Vagina (tissue), 2 donors: ENCODE measurements around the gene NEU4.

ENCODE experiments used
- POLR2A ChIP-seq, 2 donors: fragments of 450-650 bp; IDR thresholded peaks; one replicate each; pipeline ENCODE4 v1.6.1; 2017; ENCODE audit warnings: antibody characterized with exemption in 2 of 2, mild to moderate bottlenecking in 2 of 2, moderate library complexity in 2 of 2
- TF ChIP-seq, protein P1 (sequence below), 3 experiments: fragments of 450-650 bp in 2 of 3; fragments of 200-600 bp in 1 of 3; sonication (generic) in 1 of 3; IDR thresholded peaks; one replicate each; pipeline ENCODE4 v1.5.1; 2017 to 2019; ENCODE audit warnings: antibody characterized with exemption in 3 of 3, mild to moderate bottlenecking in 2 of 3, moderate library complexity in 2 of 3

DNA sequence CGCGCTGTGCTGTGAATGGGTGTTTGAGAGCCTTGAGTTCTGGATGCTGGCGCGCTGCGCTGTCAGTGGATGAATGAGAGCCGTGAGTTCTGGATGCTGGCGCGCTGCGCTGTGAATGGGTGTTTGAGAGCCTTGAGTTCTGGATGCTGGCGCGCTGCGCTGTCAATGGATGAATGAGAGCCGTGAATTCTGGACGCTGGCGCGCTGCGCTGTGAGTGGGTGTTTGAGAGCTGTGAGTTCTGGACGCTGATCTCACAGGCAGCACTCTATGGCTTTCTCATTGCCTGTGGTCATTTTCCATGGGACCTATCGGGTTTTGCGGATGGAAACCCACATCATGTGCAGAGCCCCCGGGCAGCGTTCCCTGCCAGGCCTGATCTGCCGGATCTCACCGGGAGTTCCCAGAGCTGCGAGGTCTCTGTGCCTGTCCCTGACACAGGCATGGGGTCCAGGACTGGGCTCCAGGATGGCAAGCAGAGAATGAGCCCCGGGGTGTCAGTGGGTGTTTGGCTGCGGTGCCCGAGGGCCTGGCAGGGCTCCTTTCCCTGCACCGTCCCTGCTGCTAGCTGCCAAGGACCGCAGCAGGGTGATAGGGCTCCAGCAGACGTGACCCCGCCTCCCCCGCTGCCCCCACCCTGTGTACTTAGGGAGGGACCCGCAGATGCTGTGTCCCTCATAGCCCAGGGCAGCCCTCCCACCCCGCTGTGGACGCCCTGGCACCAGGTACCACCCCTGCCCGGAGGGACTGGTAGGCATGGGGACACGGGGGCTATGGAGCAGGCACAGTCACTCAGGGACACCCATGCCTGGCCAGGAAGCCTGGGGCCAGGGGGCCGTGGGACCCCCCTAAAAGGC lies 40.0 kb downstream of the NEU4 start:
- no peak for TF ChIP-seq POLR2A (IDR thresholded peaks at IDR 0.05)
- TF ChIP-seq, protein P1, sequence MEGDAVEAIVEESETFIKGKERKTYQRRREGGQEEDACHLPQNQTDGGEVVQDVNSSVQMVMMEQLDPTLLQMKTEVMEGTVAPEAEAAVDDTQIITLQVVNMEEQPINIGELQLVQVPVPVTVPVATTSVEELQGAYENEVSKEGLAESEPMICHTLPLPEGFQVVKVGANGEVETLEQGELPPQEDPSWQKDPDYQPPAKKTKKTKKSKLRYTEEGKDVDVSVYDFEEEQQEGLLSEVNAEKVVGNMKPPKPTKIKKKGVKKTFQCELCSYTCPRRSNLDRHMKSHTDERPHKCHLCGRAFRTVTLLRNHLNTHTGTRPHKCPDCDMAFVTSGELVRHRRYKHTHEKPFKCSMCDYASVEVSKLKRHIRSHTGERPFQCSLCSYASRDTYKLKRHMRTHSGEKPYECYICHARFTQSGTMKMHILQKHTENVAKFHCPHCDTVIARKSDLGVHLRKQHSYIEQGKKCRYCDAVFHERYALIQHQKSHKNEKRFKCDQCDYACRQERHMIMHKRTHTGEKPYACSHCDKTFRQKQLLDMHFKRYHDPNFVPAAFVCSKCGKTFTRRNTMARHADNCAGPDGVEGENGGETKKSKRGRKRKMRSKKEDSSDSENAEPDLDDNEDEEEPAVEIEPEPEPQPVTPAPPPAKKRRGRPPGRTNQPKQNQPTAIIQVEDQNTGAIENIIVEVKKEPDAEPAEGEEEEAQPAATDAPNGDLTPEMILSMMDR (IDR thresholded peaks at IDR 0.05), result no peak
